UCSD-AML1 (cell line): ENCODE results near the gene SCN7A.
"Not testable (repeated sequence)": the region's sequence is repeated elsewhere in the genome, so short reads cannot be mapped to it uniquely, and the experiment has no call there.

ENCODE experiments used
- DNase-seq: peaks from one replicate; lab custom pipeline; 2025; ENCODE audit not compliant: unreplicated experiment; lab: John Stamatoyannopoulos, UW

Gene SCN7A

DNA sequence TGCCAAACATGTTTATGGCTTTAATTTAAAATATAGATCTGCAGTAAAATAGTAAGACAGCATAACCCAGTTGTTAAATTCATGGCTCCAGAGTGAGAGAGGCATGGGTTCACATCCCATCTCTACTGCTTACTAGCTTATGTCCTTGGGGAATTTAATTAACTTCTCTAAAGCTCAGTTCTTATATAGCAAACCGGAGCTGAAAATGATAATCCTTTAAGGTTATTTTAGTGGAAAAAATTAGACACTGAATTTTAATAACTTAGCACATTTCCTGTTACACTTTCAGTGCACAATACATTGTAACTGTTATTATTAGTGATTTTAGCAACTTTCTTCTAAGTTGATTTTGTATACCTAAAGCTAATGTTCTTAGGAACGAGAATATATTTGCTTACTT, 133.1 kb downstream of the SCN7A start:
- DNase-seq: no peak

DNA sequence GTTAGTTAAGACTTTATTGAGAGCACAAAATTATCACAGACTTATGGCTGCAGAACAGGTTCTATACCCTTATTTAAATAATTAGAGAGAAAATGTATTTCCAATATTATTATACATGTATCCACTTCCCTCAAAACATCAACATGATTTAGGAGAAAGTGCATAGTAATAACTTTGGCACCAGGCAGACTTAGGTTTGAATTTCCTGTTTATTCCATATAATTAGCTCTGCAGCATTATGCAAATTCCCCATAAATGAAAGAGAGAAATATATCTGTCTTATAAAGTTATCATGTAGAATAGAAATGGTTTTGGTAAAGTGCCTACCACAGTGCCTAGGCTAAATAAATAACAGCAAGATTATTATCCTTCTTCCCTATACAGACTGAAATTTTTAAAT, 133.6 kb downstream of the SCN7A start:
- no peak for DNase-seq

DNA sequence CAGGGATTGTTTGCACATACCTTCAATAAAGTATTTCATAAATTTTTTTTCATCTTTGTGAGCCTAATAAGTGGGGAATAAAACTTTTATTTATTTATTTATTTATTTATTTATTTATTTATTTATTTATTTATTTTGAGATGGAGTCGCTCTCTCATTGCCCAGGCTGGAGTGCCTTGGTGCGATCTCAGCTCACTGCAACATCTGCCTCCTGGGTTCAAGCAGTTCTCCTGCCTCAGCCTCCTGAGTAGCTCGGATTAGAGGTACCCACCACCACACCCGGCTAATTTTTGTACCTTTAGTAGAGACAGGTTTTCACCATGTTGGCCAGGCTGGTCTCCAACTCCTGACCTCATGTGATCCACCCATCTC, 136.1 kb downstream of the SCN7A start:
- not testable (repeated sequence) for DNase-seq

DNA sequence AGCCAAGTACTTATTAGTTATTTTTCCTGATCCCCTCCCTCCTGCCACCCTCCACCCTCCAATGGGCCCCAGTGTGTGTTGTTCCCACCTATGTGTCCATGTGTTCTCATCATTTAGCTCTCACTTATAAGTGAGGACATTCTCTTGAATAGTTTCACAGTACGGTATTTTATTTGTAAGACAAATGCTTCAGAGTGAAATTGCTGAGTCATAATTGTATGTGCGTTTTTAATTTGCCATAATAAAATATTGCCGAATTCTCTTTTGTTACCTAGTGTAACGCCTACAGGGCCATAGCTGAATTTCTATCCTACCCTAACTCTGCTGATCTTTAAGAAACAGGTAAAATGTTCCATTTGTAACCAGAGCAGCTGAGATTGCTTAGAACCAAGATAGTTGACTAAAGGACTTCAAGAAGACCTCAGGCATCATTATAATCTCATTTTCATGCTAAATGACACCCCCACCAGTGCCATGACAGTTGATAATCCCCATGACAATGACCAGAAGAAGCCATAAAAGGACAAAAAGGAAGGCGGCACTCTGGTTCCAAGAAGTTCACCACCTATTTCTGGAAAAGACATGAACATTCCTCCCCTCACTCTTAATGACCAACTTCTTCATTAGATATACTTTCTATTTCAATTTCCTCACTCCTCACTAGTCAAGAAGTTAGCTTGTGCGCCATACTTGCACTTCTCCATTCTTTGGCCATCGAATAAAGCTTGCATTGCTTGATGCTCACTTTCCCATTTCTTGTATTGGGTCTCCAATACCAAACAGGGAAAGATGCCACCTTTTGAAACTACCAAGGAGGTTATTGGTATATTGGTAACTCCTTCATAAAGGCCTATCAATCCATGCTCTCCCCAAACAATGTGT, 136.7 kb downstream of the SCN7A start:
- no peak for DNase-seq
